GM18505 (cell line): Measurements from ENCODE around the gene RDH13.

Source experiments
- ATAC-seq: cut with Tn5 transposase; IDR thresholded peaks from one replicate; pipeline ENCODE4 v1.9.1; 2021; ENCODE audit not compliant: unreplicated experiment
- POLR2A ChIP-seq: IDR thresholded peaks from 4 replicates; pipeline ENCODE4 v1.6.1; 2011; ENCODE audit warnings: borderline replicate concordance; ENCODE audit not compliant: insufficient read depth, insufficient read length; ENCODE audit errors: extremely low read depth

The RDH13 gene

GRCh38 chr19:55058781-55059610 is 4.0 kb downstream of the RDH13 start:
- TF ChIP-seq POLR2A = no peak
- ATAC-seq = no peak

GRCh38 chr19:55056827-55057226 is 6.1 kb downstream of the RDH13 start:
- no peak for TF ChIP-seq POLR2A

GRCh38 chr19:55053735-55054134 is 9.2 kb downstream of the RDH13 start:
- no peak for TF ChIP-seq POLR2A
- ATAC-seq = no peak

More at GRCh38 chr19:55056827-55057226, 6.1 kb downstream of the RDH13 start:
- no peak for ATAC-seq

- no peak for ATAC-seq
- TF ChIP-seq POLR2A = no peak
Measured at GRCh38 chr19:55050749-55051532, 12.0 kb downstream of the RDH13 start.

GRCh38 chr19:55048446-55048845 is 14.5 kb downstream of the RDH13 start:
- TF ChIP-seq POLR2A = no peak
- no peak for ATAC-seq

GRCh38 chr19:55047951-55048350 is 15.0 kb downstream of the RDH13 start:
- TF ChIP-seq POLR2A = no peak

GRCh38 chr19:55046975-55047622 is 15.8 kb downstream of the RDH13 start:
- no peak for ATAC-seq
- TF ChIP-seq POLR2A = no peak

More at GRCh38 chr19:55047951-55048350, 15.0 kb downstream of the RDH13 start:
- ATAC-seq = no peak

GRCh38 chr19:55044771-55045716 is 17.9 kb downstream of the RDH13 start:
- no peak for ATAC-seq
- TF ChIP-seq POLR2A = no peak

- no peak for ATAC-seq
- TF ChIP-seq POLR2A = no peak
Measured at GRCh38 chr19:55044286-55044685, 18.7 kb downstream of the RDH13 start.

- TF ChIP-seq POLR2A = no peak
- ATAC-seq = no peak
Measured at GRCh38 chr19:55042688-55043087, 20.3 kb downstream of the RDH13 start.

GRCh38 chr19:55042344-55042678 is 20.6 kb downstream of the RDH13 start:
- TF ChIP-seq POLR2A = no peak
- ATAC-seq = no peak

GRCh38 chr19:55041627-55042343 is 21.2 kb downstream of the RDH13 start:
- ATAC-seq = no peak
- no peak for TF ChIP-seq POLR2A
